Measurements from ENCODE around the gene NHSL2.
A peak's percentile ranks its signal among the peaks of the same experiment; 100 is the strongest.

Gene NHSL2

DNA sequence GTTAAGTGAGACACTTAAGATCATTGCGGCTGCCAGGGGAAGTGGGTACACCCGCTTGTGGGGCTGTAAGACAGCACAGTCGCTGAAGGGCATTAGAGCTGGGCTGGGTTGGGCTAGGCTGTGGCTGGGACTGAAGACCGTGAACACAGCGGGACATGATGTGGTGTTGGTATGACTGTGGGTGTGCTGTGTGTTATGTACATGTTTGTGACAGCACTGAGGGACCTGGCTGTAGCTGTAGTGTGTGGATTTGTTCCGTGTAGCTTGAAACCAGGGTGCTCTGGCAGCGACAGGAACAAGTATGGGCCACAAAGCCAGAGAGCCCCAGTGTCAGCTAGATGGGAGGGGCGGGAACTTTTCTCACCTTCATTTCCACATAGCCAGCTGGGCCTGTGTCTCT is 82.1 kb downstream of the NHSL2 start:
- DNase-seq = no peak

DNA sequence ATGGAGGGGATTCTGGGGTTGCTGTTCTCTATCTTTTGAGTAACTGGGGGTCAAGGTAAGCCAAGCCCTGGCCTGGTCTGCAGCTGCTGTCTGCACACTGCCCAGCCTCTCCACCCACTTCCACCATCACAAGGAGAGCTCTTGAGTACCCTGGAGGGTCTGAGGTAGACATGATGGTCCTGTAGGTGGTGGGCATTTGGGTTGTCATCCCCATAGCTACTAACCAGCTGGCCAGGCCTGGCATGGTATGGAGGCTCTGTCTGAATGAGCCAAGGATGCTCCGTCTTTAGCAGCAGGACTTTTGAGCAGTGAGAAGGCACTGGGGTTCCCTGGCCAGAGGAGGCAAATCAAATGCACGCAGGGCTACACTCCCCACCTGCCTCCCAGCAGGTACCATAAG is 82.7 kb downstream of the NHSL2 start:
- DNase-seq = no peak

DNA sequence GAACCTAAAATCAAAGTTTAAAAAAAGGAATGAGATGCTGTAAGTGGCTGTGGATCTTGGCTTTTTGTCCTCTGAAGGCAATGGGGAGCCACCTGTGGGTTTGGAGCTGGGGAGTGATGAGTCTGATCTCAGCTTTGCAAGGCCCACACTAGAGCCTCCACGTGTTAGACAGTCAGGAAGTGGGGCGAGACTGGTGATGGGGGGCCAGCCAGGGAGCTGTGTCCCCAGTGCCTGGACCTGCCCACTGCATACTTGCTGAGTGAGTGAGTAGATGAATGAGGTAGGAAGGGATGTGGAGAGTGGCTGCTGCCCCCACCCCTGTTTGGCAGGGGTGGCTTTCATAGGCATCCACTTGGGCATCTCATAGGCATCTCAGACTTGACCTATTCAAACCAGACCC is 84.0 kb downstream of the NHSL2 start:
- no peak for DNase-seq

DNA sequence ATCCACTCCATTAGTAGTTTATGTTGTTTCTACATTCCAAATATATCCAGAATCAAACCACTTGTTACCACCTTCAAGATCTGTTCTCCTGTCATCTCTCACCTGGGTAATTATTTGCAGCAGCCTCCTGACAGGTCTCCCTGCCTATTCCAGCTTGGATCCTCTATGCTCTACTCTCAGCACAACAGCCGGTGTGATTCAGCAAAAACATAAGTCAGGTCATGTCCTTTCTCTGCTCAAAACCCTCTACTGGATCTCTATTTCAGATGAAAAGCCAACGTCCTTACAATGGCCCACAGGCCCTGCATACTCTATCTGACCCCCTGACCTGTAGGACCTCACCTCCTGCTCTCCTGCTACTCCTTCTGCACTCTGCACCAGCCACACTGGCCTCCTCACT is 84.5 kb downstream of the NHSL2 start:
- DNase-seq = no peak

DNA sequence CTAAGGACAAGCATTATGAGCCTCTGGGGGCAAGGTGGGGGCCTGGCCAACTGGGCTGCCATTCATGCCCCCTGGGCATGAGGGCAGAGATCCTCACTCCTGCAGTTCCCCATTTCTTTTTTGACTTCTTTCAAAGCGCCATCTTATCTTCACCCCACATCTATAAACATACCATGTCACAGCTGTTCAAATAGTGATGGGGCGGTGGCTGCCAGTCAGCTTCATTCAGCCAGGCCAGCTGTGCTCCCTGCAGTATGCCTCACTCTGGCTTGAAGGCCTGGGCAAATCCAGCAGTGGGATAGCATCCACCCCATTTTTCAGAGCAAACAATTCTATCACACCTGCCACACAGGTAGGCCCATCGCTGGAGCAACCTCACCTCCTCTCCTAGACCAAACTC is 85.5 kb downstream of the NHSL2 start:
- no peak for DNase-seq

DNA sequence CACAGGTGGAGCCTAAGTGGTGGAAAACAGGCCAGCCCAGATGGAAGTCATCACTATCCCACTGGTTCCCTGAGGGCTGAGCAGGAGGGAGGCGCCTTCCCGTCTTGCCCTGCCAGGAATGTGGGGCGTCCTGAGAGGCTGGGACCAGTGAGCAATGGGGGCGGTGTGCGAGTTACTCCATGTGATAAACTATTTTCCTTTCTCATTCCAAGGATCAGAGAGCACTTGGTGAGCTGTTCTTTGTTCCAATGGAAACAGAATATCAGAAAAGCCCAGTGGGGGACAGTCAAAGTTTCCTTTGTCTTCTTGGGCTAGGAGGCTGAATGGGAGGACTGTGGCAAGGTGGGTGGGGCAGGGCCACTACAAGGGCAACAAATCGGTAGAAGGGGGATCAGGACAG is 86.2 kb downstream of the NHSL2 start:
- DNase-seq = no peak

DNA sequence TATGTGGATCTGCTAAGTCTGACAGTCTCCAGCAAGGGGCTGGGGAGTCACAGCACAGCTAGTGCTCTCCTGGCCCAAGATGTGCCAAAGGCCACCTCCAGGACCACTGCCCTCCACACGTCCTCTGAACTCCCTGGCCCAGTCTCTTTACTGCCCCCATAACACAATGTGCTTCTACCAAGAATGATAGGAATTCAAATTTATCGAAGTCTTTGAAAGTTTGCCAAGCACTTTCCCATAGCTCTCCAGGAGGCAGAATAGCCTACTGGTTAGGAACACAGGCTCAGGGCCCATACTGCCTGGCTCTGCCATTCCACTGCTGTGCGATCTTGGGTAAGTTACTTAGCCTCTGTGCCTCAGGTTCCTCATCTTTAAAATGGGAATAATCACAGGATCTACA is 86.7 kb downstream of the NHSL2 start:
- DNase-seq = no peak

DNA sequence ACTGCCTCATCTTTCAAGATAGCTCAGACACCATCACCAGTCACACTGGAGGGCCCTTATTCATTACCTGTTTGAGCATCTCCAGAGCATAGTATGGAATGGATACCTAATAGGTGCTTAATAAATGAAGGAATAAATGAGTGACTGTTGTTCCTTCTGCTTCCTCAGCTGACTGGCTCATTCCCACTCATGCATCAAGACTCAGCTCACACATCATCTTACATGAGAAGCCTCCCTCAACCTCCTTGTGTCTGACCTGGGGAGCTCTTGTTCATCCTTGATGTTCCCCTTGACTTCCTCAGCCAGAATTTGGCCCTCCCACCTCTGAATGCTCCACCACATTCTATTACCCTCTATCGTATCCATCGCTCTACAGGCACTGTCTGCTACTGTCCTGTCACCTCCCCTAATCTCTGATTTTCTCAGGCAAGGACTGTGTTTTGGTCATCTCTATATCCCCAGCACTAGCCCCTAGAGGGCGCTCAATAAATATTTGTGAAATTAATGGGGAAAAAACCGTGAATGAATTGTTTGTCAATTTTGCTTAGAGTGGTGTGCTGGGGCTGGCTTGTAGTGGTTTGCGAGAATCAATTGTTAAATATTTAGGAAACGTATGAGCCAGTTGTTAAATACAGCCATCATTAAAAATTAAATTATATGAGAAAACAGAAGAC is 88.3 kb downstream of the NHSL2 start:
- peak; percentile 31 to 55 for DNase-seq

DNA sequence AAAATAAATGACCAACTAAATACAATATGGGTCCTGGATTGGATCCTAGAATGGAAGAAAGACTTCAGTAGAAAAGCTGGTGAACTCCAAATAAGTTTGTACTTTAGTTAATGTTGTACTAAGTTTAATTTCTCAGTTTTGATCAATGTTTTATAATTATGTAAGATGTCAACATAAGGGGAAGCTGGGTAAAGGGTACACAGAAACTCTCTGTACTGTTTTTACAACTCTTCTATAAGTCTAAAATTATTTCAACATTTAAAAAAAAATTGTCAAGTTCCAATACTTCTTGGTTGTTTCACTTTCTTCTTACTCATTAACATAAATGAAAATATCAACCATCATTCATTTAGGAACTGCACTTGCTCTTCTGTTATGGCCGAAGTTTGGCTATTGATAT is 88.9 kb downstream of the NHSL2 start:
- no peak for DNase-seq

DNA sequence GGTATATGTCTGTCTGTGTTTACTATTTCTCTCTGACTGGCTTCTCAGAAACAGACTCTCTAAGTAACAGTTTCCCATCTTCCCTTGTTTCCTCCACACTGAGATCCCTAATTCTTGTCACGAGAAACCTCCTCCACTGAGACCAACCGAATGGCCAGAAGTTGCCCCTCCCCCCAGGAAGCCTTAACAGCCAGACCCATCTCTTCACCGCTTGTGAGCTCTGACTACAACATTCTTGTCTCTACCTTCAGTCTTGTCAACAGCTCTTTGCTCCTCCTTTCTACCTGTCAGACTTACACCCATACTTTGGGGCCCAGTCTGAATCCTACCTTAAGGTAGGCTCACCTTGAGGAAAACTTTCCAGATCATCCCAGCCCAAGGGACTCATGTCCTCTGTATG is 90.8 kb downstream of the NHSL2 start:
- no peak for DNase-seq

DNA sequence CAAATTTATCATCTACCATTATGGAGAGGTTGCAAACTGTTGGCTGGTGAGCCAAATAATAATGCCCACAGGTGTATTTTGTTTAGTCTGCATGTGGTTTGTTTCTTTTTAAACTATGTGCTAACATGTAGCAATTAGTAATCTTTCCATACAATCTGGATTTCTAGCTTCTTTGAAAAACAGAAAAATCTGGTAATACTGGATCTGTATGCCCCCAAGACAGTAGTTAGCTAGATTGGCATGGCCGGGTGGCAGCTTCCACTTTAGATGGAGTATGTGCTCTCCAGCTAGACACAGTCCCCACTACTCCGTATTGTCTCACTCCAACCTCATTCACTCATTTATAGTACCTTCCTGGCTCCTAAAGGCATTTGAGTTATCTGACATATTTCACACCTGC is 91.3 kb downstream of the NHSL2 start:
- no peak for DNase-seq

DNA sequence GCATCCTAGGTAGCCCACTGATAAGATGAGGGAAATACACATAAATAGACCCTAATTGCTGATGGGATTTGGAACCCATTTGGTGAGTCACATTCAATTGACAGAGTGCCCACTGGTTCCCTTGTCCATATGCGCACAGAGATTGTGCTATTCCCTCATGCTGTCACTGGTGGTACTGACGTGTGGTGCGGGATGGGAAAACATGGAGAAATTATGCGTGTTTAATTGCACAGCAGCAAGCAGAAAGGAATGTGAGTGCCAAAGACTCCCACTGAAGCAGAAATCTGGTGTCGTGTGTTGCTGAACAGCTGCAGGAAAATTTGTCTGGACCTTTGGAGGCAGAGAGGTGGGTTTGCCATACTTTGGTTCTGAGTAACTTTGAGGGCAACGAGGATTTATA is 92.2 kb downstream of the NHSL2 start:
- no peak for DNase-seq

DNA sequence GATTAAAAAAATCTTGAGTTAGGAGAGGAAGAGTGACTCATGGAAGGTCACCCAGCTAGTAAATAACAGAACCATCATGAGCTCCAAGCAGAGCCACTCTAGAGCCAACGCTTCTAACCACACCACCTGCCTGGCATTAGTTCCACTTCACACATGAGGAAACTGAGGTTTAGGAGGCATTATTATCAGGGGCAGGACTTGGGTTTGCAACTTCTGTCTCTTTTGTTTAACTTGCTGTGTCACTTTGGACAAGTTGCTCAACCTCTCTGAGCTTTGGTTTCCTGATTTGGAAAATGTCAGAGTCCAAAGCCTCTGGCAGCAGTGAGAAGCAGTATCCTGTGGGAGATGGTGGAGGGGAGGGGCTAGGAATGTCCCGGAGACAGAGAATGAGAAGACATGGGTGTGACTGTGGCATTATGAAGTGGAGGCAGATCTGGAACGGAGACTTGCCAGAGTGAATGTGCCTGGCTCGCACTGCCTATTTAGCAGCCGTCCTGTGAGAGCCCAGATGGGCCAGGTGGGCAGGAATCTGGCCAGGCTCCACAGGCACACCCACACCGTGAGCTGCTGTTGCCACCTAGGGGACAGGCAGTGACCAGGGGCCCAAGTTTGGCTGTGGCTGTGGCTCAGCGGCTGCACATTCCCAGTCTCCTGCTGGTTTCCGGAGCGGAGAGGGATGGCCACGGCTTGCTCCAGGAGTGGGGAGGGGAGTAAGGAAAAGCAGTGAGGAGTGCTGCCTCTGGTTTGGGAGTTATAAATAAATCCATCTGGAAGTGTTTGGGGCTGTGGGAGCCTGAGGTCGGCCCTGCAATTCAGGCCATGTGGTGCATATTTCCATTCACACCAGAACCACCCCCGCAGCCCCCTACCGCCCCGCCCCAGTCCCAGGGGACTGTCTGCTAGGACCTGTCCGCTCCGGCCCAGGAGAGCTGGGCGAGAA is 93.4 kb downstream of the NHSL2 start:
- no peak for DNase-seq

DNA sequence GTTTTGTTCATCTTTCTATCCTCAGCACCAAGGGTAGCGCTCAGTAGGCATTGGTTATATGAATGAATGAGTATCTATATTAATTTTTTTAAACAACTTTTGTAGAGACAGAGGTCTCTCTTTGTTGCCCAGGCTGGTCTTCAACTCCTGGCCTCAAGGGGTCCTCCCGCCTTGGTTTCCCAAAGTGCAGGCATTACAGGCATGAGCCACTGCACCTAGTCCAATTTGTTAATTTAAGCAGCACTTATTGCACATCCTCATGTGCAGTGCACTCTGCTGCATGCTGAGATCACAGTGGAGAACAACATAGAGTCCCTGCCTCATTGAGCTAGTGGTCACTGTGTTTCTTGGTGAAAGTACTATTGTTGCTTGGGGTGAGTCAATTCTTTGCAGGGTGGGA is 94.4 kb downstream of the NHSL2 start:
- no peak for DNase-seq

DNA sequence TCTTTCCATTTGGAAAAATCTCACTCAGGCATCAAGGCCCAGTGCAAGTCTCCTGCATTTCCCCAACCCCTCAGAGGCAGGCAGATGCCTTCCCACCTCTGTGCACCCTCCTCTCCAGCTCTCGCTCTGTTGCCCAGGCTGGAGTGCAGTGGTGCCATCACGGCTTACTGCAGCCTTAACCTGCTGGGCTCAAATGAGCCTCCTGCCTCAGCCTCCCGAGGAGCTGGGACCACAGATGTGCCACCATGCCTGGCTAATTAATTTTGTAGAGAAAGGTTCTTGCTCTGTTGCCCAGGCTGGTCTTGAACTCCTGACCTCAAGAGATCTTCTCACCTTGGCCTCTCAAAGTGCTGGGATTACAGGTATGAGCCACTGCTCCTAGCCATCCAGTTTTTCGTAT is 95.8 kb downstream of the NHSL2 start:
- no peak for DNase-seq

DNA sequence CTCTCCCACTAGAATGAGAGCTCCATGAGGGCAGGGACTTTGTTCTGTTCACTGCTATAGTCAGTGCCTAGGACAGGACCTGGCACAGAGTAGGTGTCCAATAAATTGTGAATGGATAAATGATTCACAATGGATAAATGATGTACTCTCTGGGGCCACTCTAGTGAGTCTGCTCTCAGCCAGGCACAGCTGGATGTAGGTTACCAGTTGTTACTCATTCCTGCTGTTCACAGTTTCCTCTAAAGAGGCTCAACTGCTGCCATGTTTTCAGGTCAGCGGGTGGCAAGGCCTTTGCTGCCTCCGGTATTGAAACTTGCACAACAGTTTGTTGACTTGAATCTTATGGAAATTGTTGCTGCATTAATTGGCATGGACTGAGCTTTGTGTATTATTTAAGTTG is 99.1 kb downstream of the NHSL2 start:
- DNase-seq = no peak

DNA sequence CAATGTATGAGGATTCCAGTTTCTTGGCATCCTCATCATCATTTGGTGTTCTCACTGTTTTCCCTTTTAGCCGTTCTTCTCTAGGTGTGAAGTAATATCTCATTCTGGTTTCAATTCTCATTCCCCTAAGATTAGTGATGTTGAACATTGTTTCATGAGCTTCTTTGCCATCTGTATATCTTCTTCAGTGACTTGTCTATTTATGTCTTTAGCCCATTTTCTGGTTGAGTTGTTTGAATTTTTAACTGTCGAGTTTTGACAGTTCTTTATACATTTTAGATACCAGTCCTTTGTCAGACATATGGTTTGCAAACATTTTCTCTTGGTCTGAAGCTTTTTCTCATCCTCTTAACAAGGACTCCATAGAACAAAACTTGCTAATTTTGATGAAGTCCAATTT is 101.1 kb downstream of the NHSL2 start:
- no peak for DNase-seq

DNA sequence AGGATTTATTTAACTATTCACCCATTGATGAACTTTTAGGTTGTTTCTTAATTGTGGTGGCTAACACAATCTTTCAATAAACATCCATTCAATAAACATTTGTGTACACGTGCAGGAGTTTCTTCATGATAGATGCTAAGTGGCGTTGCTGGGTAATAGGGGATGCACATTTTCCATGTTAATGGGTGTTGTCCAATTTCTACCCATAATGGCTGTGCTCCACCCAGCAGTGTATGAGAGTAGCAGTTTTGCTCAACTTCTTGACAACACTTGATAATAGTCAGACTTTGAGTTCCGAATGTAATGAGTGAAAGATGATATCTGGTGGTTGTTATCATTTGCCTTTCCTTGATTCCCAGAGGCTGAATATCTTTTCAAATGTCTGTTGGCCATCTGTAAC is 104.7 kb downstream of the NHSL2 start:
- DNase-seq = no peak

DNA sequence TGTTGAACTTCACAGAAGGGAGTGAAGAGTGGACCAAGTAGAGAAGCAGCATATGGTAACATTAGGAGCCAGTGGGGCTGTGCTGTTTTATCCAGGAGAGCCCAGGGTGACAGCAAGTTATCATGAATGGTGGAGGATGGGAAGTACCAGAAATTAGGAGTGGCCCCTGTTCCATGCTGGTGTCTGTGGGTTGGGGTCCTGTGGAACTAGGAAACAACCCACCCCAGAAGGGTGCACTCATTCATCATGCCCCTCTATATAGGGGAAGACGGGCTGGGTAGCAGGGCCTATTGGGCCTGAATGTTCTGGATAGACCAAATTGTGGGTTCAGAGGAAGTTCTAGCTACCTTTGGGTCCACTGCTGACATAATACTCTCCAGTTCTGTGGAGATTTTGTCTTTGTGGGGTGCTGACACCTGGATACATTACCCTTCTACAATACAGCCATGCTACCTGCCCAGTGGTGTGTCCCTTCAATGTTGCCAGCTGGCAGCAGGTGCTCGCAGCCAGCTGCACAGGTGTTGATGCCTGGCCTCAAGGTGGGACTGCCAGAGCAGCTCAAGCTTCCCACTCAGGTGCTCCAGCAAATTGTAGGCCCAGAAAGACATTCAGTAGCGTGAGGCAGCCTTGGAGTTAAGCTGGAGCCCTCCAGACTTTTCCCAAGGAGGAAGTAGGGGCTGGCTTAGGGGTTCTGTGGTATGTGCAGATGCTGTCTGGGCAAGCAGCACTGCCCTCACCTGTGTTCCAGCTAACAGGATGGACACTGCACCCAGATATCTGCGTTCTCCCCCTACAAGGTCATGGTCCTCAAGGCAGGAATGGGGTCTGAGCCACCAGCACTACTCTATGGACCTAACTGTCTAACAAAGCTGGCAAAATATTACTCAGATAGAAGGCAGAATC is 106.5 kb downstream of the NHSL2 start:
- DNase-seq = no peak

DNA sequence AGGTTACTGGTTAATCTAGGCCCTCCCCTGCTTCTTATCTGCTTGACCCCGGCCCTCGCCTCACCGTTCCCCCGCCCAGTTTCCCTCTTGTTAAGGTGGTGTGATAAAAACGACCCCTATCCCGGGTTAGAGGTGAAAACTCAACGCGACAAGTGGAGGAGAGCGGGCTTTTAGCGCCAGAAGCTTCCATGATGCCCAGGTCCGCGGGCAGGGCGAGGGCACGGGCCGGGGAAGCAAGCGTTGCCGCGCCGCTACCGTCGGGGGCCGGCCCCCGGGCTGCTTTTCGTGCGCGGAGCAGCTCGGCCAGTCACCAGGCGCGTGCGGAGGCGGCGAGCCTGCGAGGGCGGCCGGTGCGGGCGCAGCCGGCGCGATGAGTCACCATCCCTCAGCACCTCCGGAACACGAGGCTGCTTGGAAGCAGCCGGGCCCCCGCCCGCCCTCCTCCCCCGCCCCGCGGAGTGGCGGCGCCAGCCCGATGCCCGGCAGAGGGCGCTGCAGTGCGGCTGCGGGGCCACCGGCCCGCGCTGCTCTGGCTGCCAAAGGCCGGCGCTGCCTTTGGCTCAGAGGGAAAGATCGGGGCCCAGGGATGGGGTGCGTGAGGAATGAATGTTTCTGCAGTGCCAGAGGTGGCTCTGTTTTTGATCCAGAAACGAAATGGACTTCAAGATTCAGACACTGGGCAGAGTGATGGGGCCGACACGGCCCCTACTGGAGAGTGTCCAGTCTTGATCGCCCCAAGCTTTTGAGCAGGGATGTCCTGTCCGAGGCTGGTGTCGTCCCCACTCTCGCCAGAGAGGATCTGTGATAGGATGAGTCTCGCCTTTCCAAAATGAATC is 107.8 kb downstream of the NHSL2 start:
- peak; percentile 78 to 86 for DNase-seq

DNA sequence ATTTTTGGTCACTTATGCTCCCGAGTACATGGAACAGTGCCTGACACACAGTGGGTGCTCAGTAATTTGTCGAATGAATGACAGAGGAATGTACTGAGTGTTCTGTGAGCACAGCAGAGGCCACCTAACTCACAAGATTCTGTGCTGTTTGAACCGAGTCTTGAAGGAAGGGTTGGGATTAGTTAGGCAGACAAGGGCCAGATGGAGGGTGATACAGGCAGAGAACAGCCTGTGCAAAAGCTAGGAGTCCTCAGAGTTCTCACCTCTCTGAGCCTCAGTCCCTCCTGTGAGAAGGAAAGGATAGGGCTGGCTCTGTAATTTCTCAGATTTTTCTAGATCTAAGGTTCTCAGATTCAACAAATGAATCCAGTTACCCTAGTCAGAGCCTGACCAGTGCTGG is 108.8 kb downstream of the NHSL2 start:
- DNase-seq = no peak

DNA sequence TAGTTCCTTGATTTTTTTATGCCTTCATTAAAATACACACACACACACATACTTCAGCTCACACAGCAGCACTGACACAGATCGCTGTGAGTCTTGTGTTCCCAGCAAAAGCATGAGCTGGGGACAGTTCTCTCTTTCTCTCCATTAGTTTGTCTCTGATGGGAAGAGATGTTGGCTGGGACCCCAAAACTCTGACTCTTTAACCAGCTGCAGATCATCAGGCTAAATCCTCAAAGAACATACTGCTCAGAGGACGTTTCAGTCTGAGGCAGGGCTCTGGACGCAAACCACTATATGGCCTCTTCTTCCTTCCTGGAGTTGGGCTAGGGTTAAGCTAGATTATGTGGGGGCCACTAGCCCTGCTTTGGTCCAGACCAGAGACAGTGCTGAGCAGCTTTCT is 109.6 kb downstream of the NHSL2 start:
- DNase-seq = no peak

Measured in inflammatory macrophage (primary cell).